Uterus (tissue), 2 donors: ENCODE data around the gene PLB1.

ENCODE experiments used
- POLR2A ChIP-seq, 2 donors: fragments of 450-650 bp; IDR thresholded peaks; one replicate each; pipeline ENCODE4 v1.6.1; 2016; ENCODE audit warnings: antibody characterized with exemption in 2 of 2, mild to moderate bottlenecking in 1 of 2, moderate library complexity in 1 of 2
- TF ChIP-seq, protein P1 (sequence below), 4 experiments: fragments of 200-600 bp in 2 of 4; fragments of 450-650 bp in 2 of 4; sonication (generic) in 2 of 4; IDR thresholded peaks; one replicate each; pipeline ENCODE4 v1.5.1; 2016 to 2019; ENCODE audit warnings: antibody characterized with exemption in 4 of 4, mild to moderate bottlenecking in 2 of 4, moderate library complexity in 1 of 4

DNA sequence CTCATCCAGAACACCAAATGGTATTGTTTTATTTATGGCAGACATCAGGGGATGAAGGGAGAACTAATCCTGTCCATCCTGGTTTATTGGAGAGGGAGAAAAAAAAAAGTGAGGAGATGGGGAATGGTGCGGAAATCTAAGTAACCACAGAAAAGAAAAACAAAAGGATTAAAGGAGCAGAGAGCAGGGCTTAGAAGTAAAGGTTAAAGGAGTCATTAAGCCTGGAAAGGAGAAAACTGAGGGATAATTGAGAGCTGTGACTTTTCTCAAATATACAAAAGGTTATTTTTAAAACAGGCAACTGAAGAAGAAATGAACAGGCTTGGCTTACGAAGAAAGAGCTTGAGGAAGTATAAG lies 128.6 kb downstream of the PLB1 start:
- no peak for TF ChIP-seq POLR2A (IDR thresholded peaks at IDR 0.05)
- TF ChIP-seq, protein P1, sequence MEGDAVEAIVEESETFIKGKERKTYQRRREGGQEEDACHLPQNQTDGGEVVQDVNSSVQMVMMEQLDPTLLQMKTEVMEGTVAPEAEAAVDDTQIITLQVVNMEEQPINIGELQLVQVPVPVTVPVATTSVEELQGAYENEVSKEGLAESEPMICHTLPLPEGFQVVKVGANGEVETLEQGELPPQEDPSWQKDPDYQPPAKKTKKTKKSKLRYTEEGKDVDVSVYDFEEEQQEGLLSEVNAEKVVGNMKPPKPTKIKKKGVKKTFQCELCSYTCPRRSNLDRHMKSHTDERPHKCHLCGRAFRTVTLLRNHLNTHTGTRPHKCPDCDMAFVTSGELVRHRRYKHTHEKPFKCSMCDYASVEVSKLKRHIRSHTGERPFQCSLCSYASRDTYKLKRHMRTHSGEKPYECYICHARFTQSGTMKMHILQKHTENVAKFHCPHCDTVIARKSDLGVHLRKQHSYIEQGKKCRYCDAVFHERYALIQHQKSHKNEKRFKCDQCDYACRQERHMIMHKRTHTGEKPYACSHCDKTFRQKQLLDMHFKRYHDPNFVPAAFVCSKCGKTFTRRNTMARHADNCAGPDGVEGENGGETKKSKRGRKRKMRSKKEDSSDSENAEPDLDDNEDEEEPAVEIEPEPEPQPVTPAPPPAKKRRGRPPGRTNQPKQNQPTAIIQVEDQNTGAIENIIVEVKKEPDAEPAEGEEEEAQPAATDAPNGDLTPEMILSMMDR (IDR thresholded peaks at IDR 0.05): no peak
